OCI-M2 (cell line): Measurements from ENCODE around the gene CTF1.
"Not testable (repeated sequence)": the region's sequence is repeated elsewhere in the genome, so short reads cannot be mapped to it uniquely, and the experiment has no call there.

Source experiments
- DNase-seq: peaks from one replicate; lab custom pipeline; 2025; ENCODE audit not compliant: unreplicated experiment; lab: John Stamatoyannopoulos, UW

CTF1 gene

GRCh38 chr16:30928390-30928789 is 32.0 kb downstream of the CTF1 start:
- DNase-seq: no peak

DNA sequence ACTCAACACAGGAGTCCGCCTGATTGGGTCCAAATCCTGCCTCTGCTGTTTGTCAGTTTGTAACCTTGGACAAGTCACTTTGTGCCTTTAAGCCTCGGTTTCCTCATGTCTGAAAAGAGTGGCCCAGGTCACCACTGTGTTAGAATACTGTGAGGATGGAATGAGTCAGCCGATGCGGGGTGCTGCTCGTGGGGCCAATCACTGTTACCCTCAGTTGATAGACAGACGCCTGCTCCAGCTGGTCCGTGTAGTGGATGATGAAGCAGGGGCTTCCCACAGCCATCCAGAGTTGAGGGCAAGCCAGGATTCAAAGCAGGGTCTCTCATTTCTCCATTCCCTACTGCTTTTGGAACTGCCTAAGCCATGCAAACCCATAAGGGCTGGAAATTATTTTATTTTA is 32.8 kb downstream of the CTF1 start:
- no peak for DNase-seq

- DNase-seq: no peak
These were observed 33.8 kb downstream of the CTF1 start for GRCh38 chr16:30930160-30930571.

DNA sequence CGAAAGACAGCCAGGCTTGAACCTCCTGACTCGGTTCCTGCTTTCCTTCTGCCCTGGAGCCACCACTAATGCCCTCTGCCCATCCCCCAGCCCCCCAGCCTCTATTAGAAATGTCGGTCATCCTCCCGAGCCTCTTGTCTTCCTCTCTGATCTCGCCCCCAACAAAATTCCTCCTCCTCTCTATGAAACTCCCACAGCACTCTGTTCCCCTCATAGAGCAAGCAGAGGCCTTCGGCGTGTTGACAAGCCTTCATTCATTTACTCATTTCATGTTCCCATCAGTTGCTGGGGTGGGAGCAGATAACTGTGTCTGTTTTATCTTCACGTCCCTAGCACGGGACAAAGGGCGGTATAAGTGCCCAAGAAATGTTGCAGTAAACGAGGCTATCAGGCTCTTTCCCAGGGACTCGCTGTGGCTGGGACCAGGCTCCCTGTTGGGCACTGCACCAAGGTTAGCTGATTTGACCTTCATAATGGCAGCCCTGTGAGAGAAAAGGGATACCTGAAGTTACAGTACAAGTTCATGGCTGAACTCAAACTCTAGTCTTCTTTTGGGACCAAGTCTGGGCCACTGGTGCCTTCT is 34.7 kb downstream of the CTF1 start:
- no peak for DNase-seq

DNA sequence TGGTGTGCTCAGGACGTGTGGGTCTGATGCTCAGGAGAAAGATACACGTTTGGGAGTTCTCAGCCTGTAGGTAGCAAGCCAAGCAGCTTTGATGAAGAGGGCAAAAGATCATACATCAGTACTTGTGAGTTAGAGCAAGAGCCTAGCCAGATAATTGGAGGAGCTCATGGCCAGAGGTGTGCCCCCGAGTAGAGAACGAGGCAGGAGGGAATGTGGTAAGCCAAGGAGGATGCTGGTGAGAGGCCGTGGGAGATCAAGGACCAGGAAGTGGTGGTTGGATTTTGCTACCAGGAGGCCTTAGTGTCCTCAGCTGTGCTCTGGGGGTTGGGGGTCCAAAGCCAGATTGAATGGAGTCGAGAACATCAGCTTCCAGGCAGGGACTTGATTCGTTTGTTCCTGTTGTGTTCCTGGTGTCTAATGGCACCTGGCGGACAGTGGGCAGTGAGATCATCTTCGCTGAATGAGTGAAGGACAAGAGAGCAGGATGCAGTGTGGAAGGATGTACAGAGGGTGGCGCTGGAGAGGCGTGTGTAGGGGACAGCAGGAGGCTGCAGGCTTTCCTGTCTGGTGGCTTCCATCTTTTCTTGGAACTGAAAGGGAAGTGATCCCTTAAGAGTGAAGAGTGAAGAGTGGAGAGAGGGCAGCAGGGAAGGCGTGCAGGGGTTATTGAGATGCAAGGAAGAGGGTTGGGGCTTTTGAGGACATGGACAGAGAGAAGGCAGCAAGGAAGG is 38.6 kb downstream of the CTF1 start:
- no peak for DNase-seq

DNA sequence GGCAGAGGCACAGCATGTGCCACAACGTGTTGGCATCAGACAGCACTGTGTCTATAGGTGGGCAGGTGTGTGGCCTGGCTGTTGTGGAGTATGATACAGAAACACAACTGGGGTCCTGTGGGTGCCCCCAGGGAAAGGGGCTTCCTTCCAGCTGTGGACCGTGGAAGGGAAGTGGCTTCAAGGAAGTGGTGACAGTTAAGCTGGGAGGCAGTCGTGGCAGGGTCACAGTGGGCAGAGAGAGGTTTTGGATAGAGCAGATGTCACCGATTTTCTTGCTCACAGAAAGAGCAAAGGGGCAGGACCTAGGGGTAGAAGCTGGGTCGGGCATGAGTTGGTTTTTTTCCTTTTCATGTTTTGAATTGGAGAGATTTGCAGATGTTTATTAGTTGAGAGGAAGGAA is 41.3 kb downstream of the CTF1 start:
- DNase-seq: no peak

DNA sequence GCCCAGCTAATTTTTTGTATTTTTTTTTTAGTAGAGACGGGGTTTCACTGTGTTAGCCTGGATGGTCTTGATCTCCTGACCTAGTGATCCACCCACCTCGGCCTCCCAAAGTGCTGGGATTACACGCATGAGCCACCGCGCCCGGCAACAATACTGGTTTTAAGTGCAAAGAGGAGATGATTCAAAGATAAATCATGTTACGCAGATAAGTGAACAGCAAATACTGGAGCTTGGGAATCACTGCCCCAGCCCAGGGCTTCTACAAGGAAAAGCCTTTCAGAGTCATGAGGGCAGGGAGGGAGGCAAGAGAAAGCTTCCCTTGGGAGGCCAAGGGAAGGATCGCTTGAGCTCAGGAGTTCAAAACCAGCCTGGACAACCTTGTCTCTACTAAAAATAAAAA is 43.2 kb downstream of the CTF1 start:
- not testable (repeated sequence) for DNase-seq

DNA sequence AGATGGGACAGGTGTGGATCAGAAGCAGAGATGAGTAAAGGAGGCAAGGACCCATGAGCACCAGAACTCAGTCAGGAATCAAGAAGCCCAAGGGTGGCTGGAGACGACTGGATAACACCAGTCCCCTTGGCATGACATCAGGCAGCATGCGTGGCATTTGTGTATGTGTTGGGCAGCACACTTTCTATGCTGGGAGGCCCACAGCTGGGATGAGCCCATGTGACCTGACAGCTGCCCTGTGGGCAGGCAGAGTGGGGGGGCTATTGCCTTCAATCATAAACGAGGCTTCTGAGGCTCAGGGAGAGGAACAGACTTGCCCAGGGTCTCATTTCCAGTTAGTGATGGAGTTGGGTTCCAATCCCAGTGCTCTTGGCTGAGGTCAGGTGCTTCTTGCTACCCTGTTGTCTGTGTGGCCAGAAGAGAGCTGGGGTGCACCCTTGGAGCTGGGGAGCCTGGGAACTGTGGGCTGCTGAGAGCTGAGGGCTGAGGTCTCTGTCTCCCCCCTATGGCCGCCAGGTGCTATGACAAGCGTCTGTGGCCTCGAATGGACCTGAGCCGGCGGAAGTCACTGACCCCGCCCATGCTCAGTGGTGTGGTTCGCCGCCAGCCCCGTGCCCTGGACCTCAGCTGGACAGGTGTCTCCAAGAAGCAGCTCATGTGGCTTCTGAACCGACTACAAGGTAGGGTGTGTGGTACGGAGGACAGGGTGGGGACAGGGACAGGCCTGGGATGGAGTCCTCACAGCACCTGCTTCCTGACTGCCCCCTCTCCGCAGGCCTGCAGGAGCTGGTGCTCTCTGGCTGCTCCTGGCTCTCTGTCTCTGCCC is 45.4 kb downstream of the CTF1 start:
- DNase-seq: no peak

DNA sequence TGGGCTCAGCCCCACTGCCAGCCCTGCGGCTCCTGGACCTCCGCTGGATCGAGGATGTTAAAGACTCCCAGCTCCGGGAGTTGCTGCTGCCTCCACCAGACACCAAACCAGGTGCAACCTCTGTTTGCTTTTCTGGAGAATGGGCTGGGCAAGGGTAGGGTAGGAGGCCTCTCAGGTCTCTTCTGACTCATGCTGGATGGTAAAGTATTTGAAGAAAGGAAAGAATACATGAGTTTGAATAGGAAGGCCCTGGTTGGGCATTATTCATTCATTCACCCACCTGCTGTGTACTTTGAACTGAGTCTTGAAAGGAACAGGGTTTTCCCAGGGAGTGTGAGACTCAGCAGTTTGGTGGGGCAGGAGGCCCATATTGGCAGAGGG is 46.0 kb downstream of the CTF1 start:
- no peak for DNase-seq

GRCh38 chr16:30944352-30944751 is 47.9 kb downstream of the CTF1 start:
- no peak for DNase-seq

DNA sequence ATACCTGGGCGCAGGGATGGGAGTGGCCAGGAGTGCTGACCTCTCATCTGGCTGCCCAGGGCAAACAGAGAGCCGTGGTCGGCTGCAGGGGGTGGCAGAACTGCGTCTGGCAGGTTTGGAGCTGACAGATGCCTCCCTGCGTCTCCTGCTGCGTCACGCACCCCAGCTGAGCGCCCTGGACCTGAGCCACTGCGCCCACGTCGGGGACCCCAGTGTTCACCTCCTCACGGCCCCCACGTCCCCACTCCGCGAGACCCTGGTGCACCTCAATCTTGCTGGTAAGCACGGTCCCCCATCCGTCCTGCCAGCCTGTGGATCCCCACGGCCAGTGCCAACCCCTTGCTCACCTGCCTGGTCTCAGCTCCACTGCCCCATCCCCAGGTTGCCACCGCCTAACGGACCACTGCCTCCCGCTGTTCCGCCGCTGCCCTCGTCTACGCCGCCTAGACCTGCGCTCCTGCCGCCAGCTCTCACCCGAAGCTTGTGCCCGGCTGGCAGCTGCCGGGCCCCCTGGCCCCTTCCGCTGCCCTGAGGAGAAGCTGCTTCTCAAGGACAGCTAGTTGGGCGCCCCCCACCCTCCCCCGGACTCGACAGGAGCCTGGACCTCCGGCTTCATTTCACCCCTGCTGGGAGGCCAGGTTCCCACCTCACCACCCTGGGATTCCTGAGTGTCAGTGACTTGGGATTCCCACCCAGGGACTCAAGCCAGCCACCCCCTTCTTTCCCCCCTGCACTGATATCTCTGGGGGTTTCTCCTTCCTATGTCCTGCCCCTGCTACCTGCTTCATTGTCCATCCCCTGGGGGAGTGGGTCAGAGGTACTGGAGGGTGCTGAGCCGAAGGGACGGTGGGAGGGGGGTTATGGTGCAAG is 50.5 kb downstream of the CTF1 start:
- no peak for DNase-seq

- DNase-seq: no peak
These were observed 51.1 kb downstream of the CTF1 start for GRCh38 chr16:30947541-30947858.

DNA sequence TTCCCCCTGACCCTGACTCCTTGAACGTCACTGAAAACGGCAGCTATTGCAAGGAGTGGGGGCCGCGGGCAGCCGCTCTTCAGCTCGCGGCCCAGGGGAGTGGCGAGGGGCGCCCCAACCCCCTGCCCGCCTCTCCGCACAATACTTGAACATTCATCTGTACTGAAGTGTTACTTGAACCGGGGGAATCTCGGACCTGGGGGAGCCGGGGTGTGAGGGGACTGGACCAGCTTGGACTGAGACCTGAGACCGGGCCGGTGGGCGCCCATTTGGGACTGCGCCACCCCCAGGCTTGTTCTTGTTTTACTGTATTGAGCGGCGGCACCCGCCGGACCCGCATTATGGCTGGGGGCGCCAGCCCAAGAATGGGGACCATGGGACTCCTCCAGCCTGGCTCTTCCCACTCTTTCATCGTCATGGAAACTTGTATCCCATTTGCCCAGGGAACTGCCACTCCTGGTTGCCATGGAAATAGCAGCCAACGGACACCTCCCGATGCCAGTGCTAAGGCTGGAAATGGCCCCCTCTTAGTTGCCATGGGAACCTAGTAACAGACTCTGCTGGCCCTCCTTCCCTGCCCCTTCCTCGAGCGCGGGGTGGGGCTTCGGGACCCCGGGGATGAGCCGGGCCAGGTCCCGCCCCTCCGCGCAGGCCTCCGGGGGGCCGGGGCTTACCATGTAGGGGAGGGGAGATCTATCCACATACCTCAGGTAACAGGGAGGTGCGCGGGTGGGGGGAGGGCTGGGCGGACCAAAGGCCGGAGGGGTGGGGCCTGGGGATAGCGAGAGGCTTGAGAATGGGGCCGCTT is 51.6 kb downstream of the CTF1 start:
- no peak for DNase-seq

- DNase-seq: no peak
These were observed 52.5 kb downstream of the CTF1 start, which contains the start of gene ORAI3 for GRCh38 chr16:30948667-30949649. TSS of gene ORAI3 (plus strand) at chr16:30949068. CDS start at chr16:30949290, 222 bp downstream.

GRCh38 chr16:30949650-30950515 is 53.5 kb downstream of the CTF1 start:
- DNase-seq: no peak

- no peak for DNase-seq
These were observed 54.2 kb downstream of the CTF1 start for GRCh38 chr16:30950516-30951065.

DNA sequence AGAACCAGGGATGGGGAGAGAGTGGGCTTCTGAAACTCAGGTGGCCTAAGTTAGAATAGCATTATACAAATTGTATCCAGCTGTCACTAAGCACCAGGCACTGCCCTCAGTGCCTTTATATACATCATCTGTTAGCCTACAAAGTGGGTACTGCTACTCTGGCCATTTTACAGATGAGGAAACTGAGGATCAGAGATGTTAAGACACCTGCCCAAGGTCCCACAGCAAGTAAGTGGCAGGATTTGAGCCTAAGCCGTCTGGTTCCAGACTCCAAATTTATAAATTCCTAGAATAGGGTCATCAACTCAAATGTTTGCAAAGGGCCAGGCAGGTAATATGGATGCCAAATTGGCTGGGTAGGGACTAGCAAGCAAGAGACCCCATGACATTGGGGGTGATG is 54.8 kb downstream of the CTF1 start:
- no peak for DNase-seq

DNA sequence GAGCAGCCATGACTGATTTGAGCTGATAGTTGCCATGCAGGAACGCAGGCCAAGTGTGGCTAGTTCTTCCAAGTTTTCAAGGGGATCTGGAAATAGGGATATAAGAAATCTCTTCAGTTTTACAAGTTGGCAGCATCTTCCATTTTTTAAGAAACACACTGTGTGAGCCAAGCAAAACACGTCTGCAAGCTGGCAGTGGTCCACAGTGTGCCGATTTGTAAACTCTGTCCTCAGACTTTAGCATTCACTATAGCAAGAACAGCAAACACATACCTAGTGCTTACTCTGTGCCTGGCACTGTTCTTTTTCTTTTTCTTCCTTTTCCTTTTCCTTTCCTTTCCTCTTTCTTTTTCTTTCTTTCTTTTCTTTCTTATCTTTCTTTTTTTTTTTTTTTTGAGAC is 55.3 kb downstream of the CTF1 start:
- DNase-seq: no peak
